Measurements from ENCODE around the gene PACS2.

GRCh38 chr14:105377555-105378182, 63.1 kb downstream of the PACS2 start:
- no peak for TF ChIP-seq CTCF (IDR thresholded peaks at IDR 0.05)
- no peak for TF ChIP-seq POLR2AphosphoS5 (IDR thresholded peaks at IDR 0.05)
- no peak for TF ChIP-seq POLR2A (IDR thresholded peaks at IDR 0.05; ENCODE audit: low read depth)
- no peak for TF ChIP-seq EP300 (IDR thresholded peaks at IDR 0.05)

Measured in esophagus muscularis mucosa (tissue), 4 donors.